HCT116 (cell line): ENCODE data around the gene SMC4.

Experiments used
- CEBPB ChIP-seq: IDR thresholded peaks from 2 replicates; pipeline ENCODE4 v1.6.1; 2012; ENCODE audit warnings: low read depth
- CTCF ChIP-seq, 3 experiments: fragments of 200-600 bp in 1 of 3; sonication (generic) in 1 of 3; IDR thresholded peaks in 2 of 3; conservative IDR thresholded peaks in 1 of 3; 2 replicates each; pipeline ENCODE4 v1.5.1; 2012 to 2017; ENCODE audit warnings: low read depth in 2 of 3, low read length in 2 of 3, antibody characterized with exemption in 1 of 3, borderline replicate concordance in 1 of 3, control low read depth in 1 of 3, mild to moderate bottlenecking in 1 of 3, mixed read lengths in 1 of 3, mixed run types in 1 of 3, moderate library complexity in 1 of 3; ENCODE audit not compliant: insufficient read depth in 1 of 3
- EZH2 ChIP-seq: fragments of 200-600 bp; sonication (generic); IDR thresholded peaks from 2 replicates; pipeline ENCODE4 v1.6.1; 2017; ENCODE audit warnings: antibody characterized with exemption, mixed run types
- POLR2A ChIP-seq: IDR thresholded peaks from 2 replicates; pipeline ENCODE4 v1.7.0; 2011; ENCODE audit warnings: borderline replicate concordance; ENCODE audit not compliant: insufficient read depth, insufficient read length; ENCODE audit errors: extremely low read depth
- POLR2AphosphoS5 ChIP-seq: IDR thresholded peaks from 2 replicates; pipeline ENCODE4 v1.6.1; 2011; ENCODE audit warnings: mild to moderate bottlenecking, low read depth, low read length, moderate library complexity

DNA sequence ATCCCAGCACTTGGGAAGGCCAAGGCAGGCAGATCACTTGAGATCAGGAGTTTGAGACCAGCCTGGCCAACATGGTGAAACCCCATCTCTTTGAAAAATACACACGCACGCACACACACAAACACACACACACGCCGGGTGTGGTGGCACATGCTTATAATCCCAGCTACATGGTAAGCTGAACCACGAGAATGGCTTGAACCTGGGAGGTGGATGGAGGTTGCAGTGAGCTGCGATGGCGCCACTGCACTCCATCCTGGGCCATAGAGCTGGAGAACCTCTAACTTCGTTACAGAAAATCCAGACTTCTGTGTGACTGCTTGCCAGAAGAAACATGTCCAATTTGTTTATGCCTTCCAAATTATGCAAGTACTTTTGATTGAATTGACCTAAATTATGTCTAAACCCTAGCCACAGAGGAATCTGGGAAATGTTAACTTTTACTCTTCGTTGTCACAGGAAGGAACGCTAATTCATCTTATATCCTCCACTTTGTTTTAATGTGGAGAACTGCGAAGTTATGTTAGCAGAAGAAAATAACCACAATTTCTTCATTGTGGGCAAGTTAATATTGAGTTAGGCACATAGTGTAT, 28.5 kb downstream of the SMC4 start:
- TF ChIP-seq EZH2 = no peak
- no peak for TF ChIP-seq POLR2AphosphoS5
- TF ChIP-seq CTCF (IDR thresholded peaks at IDR 0.05 in 2 of 3, conservative IDR thresholded peaks at IDR 0.05 in 1 of 3; ENCODE audit: borderline replicate concordance in 1 of 3, insufficient read depth in 1 of 3, low read depth in 2 of 3, low read length in 2 of 3) = no peak
- TF ChIP-seq POLR2A = no peak
- TF ChIP-seq CEBPB = no peak
